Measurements from ENCODE around the gene NOS2.
"Not testable (repeated sequence)": the region's sequence is repeated elsewhere in the genome, so short reads cannot be mapped to it uniquely, and the experiment has no call there.

Gene NOS2

DNA sequence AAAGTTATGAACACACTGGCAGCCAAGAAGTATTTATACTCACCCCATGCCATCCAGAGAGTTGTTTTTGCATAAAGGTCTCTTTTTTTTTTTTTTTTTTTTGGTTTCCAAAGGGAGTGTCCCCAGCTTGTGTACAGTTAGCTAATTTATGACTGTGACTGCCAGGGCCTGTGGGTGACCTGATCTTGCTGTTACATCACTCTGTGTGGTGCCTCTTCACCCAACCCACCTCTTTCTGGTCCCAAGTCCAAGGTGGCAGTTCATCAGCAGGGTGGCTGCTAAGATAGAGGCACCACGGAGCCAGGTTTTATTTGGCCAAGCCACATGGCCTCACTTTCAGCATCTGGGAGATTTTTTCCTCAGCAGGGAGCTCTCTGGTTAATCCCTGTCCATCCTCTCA is at the start of gene NOS2:
NOS2 (minus strand) TSS at position 8 of the 400 bp plus-strand sequence. CDS start 1,720 bp downstream, outside the sequence.
- no peak for DNase-seq (ENCODE audit: low read depth, low spot score)

DNA sequence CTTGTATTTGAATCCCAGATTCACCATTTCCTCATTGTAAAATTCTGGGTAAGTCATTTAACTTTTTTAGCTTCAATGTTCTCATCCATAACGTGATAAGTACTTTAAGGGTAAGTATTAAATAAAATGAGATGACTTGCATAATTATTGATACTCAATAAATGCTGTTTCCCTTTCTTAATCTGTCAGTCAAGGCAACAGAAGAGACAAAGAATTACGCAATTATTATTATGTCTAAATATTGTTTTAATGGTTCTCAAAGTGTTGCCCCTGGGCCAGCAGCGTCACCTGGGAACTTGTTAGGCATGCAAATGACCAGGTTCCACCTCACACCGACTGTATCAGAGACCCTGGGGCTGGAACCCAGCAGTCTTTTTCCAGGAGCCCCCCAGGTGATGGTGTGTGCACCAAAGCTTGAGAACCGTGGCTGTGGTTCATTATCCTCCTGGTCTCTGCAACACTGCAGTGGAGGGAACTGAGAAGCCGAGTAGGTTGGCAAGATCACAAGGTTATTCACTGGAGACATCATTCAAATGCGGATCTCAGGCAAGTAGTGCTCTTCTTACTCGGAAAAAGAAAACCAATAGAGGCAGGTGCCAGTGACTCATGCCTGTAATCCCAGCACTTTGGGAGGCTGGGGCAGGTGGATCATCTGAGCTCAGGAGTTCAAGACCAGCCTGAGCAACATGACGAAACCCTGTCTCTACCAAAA is 49.3 kb upstream of the NOS2 start:
- DNase-seq (ENCODE audit: low read depth, low spot score): no peak

- DNase-seq (ENCODE audit: low read depth, low spot score): no peak
These were observed 48.6 kb upstream of the NOS2 start for GRCh38 chr17:27848931-27849330.

GRCh38 chr17:27846808-27847307 is 46.5 kb upstream of the NOS2 start:
- DNase-seq (ENCODE audit: low read depth, low spot score): not testable (repeated sequence)

- no peak for DNase-seq (ENCODE audit: low read depth, low spot score)
These were observed 45.8 kb upstream of the NOS2 start for GRCh38 chr17:27846042-27846655.

DNA sequence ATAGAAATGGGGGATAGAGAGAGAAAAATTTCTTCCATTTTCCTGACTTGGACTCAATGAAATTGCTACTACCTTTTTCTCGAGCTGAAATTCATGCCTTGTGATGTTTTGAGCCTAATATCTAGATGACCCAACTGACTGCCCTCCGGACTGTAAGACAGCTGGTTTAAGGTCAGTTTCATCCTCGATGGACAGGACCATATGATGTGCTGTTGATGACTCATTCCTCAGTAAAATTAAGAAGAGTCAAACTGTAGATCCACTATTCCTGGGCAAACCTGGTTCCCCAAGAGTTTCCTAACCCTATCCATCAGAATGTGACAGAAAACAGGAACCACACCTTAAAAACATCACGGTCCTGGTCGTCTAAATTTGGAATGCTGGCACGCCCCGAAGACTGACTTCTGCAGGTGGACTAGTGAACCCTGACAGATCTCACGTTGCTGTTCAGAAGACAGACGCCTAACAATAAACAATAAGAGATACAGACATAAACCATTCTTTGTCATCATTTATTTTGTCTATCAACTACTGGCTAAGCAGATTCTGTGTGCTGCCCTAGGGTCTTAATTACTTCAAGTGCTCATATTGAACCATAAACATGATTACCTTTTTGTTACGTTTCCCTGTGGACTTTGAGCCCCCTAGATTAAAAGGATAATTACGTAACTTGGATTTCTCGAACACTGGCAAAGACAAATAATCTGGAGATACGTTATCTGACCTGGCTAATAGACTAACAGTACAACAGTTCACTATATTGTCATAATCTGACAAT is 45.1 kb upstream of the NOS2 start:
- no peak for DNase-seq (ENCODE audit: low read depth, low spot score)

DNA sequence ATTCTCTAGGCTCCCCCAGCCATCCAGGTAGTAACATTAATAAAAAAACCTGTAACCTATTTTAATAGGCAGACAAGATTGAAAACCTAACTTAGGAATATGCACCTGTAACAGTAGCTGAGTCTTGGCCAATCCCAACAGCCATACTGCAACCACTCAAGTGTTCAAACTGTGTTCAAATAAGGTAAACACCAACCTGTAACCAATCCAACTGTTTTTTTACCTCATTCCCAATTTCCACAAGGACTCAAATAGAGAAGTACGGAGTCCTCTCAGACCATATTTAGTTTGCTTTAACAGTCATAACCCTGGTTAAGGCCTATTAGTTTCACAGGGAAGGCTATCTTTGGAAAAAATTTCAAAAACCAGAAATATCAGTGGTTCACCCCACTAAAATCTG is 40.4 kb upstream of the NOS2 start:
- no peak for DNase-seq (ENCODE audit: low read depth, low spot score)

DNA sequence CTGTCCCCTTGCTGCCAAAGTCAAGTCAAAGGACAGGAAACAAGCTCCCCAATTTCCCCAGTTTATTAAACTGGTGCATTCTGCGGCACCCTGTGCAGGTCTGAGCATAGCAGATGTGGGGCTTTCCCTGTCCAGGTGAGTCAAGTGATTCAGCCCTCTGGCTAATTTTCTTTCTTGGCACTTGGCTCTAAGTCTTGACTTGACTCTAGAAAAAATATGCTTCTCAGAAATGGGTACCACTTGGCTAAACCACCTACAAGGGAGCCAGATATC is 40.0 kb upstream of the NOS2 start:
- DNase-seq (ENCODE audit: low read depth, low spot score): not testable (repeated sequence)

GRCh38 chr17:27839571-27840405 is 39.5 kb upstream of the NOS2 start:
- DNase-seq (ENCODE audit: low read depth, low spot score): not testable (repeated sequence)

DNA sequence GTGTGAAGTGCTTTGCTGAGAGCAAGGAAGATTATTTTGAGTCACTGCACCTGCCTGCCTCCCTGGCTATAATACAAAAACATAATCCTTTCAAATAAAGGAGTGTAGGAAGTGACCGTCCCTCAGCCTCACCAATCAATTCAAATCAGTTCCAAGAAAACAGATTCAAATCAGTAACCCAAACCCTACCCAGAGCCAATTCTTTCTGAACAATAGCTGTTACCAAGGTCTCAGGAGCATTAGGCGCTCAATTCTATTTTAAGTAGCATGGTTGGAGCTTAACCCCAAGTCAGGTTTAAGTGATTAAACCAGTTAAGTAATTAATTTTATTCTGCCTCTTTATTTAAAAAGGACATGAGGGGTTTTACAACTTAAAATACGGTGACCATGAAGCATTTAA is 38.3 kb upstream of the NOS2 start:
- DNase-seq (ENCODE audit: low read depth, low spot score): not testable (repeated sequence)

GRCh38 chr17:27837769-27838168 is 37.4 kb upstream of the NOS2 start:
- DNase-seq (ENCODE audit: low read depth, low spot score): not testable (repeated sequence)

DNA sequence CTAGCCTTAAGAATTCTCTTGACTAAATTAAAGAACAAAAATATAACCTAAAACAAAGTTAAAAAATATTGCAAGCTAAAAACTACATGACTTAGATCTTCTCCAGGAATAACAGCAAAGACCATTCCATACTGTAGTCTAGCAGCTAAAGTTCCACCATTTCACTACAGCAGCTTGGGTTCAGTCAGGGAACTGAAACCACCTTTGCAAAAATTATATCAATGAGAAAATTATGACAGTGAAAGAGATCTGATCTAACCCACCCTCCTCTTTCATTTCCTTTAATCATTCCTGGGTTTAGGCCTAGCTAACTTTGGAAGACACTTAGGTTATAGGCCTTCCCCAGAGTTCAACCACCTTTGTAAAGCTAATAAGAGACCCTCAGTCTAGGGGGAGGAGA is 36.3 kb upstream of the NOS2 start:
- DNase-seq (ENCODE audit: low read depth, low spot score): no peak

- no peak for DNase-seq (ENCODE audit: low read depth, low spot score)
These were observed 34.2 kb upstream of the NOS2 start for GRCh38 chr17:27834571-27834970.

- DNase-seq (ENCODE audit: low read depth, low spot score): no peak
These were observed 32.5 kb upstream of the NOS2 start for GRCh38 chr17:27832831-27833230.

DNA sequence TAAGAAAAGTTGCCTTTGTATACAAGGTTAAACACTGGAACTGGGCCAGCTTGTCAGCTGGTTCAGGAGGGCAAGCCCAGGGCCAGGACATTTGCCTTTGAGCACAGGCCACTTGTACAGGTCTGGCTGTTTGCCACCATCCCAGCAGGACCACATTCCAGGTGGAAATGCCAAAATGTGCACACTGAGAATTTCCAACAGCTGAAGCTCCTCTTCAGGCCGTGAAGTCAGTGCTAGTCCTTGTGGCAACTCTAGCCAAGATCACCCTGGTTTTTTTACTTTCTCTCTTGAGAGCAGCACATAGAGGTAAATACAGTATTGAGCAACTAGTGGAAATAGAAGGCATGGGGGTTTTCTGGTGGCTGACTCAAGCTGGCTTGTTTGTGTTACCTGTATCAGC is 29.6 kb upstream of the NOS2 start:
- not testable (repeated sequence) for DNase-seq (ENCODE audit: low read depth, low spot score)

DNA sequence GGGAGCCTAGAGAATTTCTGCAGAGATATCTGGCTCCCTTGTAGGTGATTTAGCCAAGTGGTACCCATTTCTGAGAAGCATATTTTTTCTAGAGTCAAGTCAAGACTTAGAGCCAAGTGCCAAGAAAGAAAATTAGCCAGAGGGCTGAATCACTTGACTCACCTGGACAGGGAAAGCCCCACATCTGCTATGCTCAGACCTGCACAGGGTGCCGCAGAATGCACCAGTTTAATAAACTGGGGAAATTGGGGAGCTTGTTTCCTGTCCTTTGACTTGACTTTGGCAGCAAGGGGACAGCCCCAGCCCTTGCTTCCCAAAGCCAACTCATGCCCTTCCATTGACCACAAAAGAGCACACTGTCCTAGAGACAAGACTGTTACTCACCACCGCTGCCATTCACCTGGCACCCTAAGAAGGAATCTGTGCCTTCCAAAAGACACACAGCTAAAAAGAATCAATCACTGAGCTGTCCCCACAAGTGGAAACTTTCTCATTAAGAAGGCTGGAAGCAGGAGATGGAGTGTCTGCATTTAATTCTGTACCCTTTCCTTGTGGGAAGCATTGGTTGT is 28.9 kb upstream of the NOS2 start:
- DNase-seq (ENCODE audit: low read depth, low spot score): not testable (repeated sequence)

DNA sequence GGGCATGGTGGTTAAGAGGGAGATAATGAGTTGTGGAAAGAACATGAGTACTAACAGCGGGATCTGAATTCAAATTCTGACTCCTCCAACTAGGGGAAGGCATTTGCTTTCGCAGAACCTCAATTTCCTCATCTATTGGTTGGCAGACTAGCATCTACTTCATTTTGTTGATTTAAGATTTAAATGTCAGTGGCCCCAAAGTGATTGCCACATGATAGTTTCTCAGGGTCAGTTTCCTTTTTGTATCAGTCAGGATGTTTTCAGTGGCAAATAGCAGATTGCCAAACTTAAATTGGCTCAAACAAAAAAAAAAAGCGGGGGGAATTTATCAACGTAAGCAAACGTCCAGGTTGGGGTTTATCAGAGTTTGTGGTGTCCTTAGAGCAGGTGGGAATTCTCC is 25.1 kb upstream of the NOS2 start:
- no peak for DNase-seq (ENCODE audit: low read depth, low spot score)

DNA sequence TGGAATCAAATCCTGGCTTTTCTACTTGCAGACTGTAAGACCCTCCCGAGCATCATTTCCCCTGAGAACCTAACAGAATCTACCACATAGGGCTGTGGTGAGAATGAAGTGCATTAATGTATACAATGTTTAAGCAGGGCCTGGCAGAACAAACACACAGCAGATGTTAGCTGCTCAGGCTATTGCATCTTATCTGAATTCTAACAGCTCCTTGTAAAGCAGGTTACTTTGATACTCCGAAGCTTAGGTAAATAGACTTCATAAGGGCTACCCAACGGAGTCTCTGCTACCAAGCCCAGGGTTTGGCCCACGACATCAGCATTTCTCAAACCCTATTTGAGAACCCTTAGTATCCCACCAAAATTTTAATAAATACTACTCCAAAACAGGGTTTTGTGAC is 24.4 kb upstream of the NOS2 start:
- no peak for DNase-seq (ENCODE audit: low read depth, low spot score)

DNA sequence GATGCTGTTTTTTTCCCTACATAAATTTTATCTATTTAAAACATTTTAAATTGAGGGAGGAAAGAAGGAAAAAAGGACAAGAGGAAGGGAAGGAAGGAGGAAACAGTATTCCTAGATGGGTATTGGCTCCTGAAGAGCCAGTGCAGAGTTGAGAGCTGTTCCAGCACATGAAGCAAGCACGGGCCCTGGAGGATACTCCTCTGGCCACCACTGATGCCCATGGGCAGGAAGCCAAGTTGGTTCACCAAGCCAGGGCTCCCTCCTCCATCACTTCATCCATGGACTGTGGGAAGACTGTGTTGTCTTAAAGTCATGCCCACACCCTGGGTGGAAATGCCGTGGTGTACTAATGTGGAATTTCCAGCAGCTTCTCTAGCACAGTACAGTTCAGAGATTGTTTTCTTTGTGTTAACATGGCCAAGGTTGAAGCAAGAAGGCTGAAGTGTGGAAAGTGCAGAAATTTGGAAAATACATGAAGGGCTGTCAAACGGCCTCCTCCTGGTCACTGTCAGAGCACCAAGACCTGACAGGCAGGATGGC is 23.9 kb upstream of the NOS2 start:
- no peak for DNase-seq (ENCODE audit: low read depth, low spot score)

- not testable (repeated sequence) for DNase-seq (ENCODE audit: low read depth, low spot score)
These were observed 21.8 kb upstream of the NOS2 start for GRCh38 chr17:27822108-27822507.

DNA sequence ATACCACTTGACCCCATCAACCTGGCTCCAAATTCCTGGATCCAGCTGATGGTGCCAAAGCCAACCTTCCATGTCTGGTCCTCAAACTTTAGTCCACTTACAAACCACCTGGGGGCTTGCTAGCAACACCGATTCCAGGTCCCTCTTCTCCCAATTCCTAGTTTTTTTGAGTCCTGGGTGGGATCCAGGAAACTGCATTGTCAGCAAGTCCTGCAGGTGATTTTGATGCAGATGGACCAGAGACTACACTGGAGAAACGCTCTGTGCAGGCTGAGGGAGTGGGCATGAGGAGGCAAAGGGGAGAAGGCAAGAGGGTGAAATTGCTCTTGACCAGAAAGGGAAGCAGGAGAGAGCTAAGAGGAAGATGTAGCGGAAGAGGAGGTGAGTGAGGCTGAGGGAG is 21.0 kb upstream of the NOS2 start:
- no peak for DNase-seq (ENCODE audit: low read depth, low spot score)
